H1 (cell line): ENCODE data around the gene RNF220. TPM values are rescaled to one million over a fixed set of nuclear protein-coding genes. Genes with fewer than 3 reads are reported as not detected.

Experiments
- CTCF ChIA-PET: fragments of 300-600 bp; sonication (Branson Sonifier 250); formaldehyde crosslinking; loops from one replicate; lab custom pipeline; 2021; ENCODE audit not compliant: partially characterized antibody; lab: Charles Lee
- POLR2A ChIA-PET: fragments of 300-600 bp; sonication (Branson Sonifier 250); formaldehyde crosslinking; loops from one replicate; lab custom pipeline; 2021; ENCODE audit warnings: inconsistent platforms; ENCODE audit not compliant: partially characterized antibody; lab: Charles Lee
- DNase-seq, 2 experiments: peaks; one replicate each; pipeline versions ENCODE4 v3.0.0 to v3.0.0-alpha.2; 2010 to 2022; ENCODE audit warnings: low spot score in 2 of 2, low read depth in 1 of 2, mixed read lengths in 1 of 2
- FAIRE-seq: peaks from 2 replicates; lab custom pipeline; 2011; peaks lifted over from hg19 to GRCh38; lab: Jason Lieb, UNC
- H2AFZ ChIP-seq: 2 replicates; pipeline ENCODE4 v1.8.1; 2012; ENCODE audit warnings: low read length, inconsistent platforms
- H2AK5ac ChIP-seq: 2 replicates; pipeline ENCODE4 v1.6.1; 2013; ENCODE audit warnings: low read depth, low read length
- H2BK120ac ChIP-seq: replicated peaks from 2 replicates; pipeline ENCODE3; 2013; ENCODE audit warnings: low read depth, low read length, inconsistent platforms
- H2BK12ac ChIP-seq: 2 replicates; pipeline ENCODE4 v1.6.1; 2013; ENCODE audit warnings: low read depth, low read length
- H2BK15ac ChIP-seq: 2 replicates; pipeline ENCODE4 v1.6.1; 2013; ENCODE audit warnings: low read length
- H2BK20ac ChIP-seq: 2 replicates; pipeline ENCODE4 v1.6.1; 2013; ENCODE audit warnings: low read length
- H2BK5ac ChIP-seq: 2 replicates; pipeline ENCODE4 v1.6.1; 2013; ENCODE audit warnings: low read depth, low read length
- H3K14ac ChIP-seq: 2 replicates; pipeline ENCODE4 v1.6.1; 2013; ENCODE audit warnings: inconsistent platforms; ENCODE audit not compliant: insufficient read length
- H3K18ac ChIP-seq: 2 replicates; pipeline ENCODE4 v1.6.1; 2013; ENCODE audit warnings: low read length; ENCODE audit errors: extremely low read depth
- H3K23ac ChIP-seq: 2 replicates; pipeline ENCODE4 v1.6.1; 2013; ENCODE audit warnings: inconsistent platforms; ENCODE audit not compliant: insufficient read length
- H3K23me2 ChIP-seq: 2 replicates; pipeline ENCODE4 v1.6.1; 2013; ENCODE audit warnings: low read depth, low read length
- H3K27ac ChIP-seq: 2 replicates; pipeline ENCODE4 v1.6.1; 2011; ENCODE audit warnings: low read depth, low read length, inconsistent platforms
- H3K27me3 ChIP-seq, 4 experiments: replicated peaks in 1 of 4; 1 replicate in 1 of 4; 2 replicates in 3 of 4; pipeline versions ENCODE4 v1.6.1 to v1.8.1; 2011 to 2013; ENCODE audit warnings: low read length in 3 of 4, mild to moderate bottlenecking in 3 of 4, inconsistent platforms in 2 of 4, mixed read lengths in 2 of 4, moderate library complexity in 1 of 4; ENCODE audit not compliant: control insufficient read depth in 3 of 4, insufficient read depth in 3 of 4; ENCODE audit errors: extremely low read depth in 1 of 4
- H3K36me3 ChIP-seq, 4 experiments: 2 replicates each; pipeline versions ENCODE4 v1.6.1 to v1.8.1; 2011 to 2013; ENCODE audit warnings: mild to moderate bottlenecking in 4 of 4, low read length in 3 of 4, moderate library complexity in 2 of 4, control low read depth in 1 of 4, inconsistent platforms in 1 of 4; ENCODE audit not compliant: insufficient read depth in 4 of 4, control insufficient read depth in 2 of 4
- H3K4ac ChIP-seq: replicated peaks from 2 replicates; pipeline ENCODE3; 2013; ENCODE audit warnings: low read length, low read depth, mixed read lengths, inconsistent platforms; ENCODE audit not compliant: insufficient read length
- H3K4me1 ChIP-seq, 4 experiments: replicated peaks in 1 of 4; 1 replicate in 1 of 4; 2 replicates in 3 of 4; pipeline versions ENCODE4 v1.6.1 to v1.8.1; 2011 to 2013; ENCODE audit warnings: low read length in 3 of 4, inconsistent platforms in 2 of 4, mixed read lengths in 1 of 4; ENCODE audit not compliant: insufficient read depth in 4 of 4, control insufficient read depth in 3 of 4
- H3K4me2 ChIP-seq, 2 experiments: 2 replicates each; pipeline versions ENCODE4 v1.6.1 to v1.8.1; 2011 to 2013; ENCODE audit warnings: low read depth in 2 of 2, low read length in 2 of 2, control low read depth in 1 of 2, inconsistent platforms in 1 of 2, mild to moderate bottlenecking in 1 of 2; ENCODE audit not compliant: insufficient read depth in 1 of 2
- H3K4me3 ChIP-seq, 4 experiments: fragments of 200-600, 300-600 bp in 1 of 4; sonication (generic), shearing (Covaris generic), sonication (Bioruptor Twin) in 1 of 4; 2 replicates each; pipeline versions ENCODE4 v1.5.1 to v1.8.1; 2011 to 2016; ENCODE audit warnings: low read length in 4 of 4, low read depth in 3 of 4, control low read depth in 2 of 4, inconsistent platforms in 2 of 4, mild to moderate bottlenecking in 2 of 4, mixed read lengths in 1 of 4, moderate library complexity in 1 of 4; ENCODE audit not compliant: insufficient read depth in 2 of 4; ENCODE audit errors: extremely low read depth in 1 of 4
- H3K56ac ChIP-seq: replicated peaks from 2 replicates; pipeline ENCODE3; 2013; ENCODE audit warnings: low read depth, mild to moderate bottlenecking, mixed read lengths, low read length, inconsistent platforms; ENCODE audit not compliant: insufficient read length
- H3K79me1 ChIP-seq: 2 replicates; pipeline ENCODE4 v1.6.1; 2013; ENCODE audit warnings: low read depth, low read length, control low read depth
- H3K79me2 ChIP-seq, 2 experiments: 2 replicates each; pipeline versions ENCODE4 v1.6.1 to v1.8.1; 2012 to 2013; ENCODE audit warnings: low read length in 2 of 2, mild to moderate bottlenecking in 2 of 2, inconsistent platforms in 1 of 2; ENCODE audit not compliant: insufficient read depth in 2 of 2, control insufficient read depth in 1 of 2
- H3K9ac ChIP-seq, 4 experiments: replicated peaks in 1 of 4; 1 replicate in 1 of 4; 2 replicates in 3 of 4; pipeline versions ENCODE4 v1.6.1 to v1.8.1; 2011 to 2013; ENCODE audit warnings: low read depth in 3 of 4, low read length in 3 of 4, control low read depth in 2 of 4, mild to moderate bottlenecking in 2 of 4, moderate library complexity in 2 of 4, inconsistent platforms in 1 of 4; ENCODE audit errors: extremely low read depth in 1 of 4
- H3K9me3 ChIP-seq, 2 experiments: 2 replicates each; pipeline versions ENCODE4 v1.6.1 to v1.8.1; 2012 to 2013; ENCODE audit warnings: mild to moderate bottlenecking in 2 of 2, moderate library complexity in 2 of 2, control low read depth in 1 of 2, inconsistent platforms in 1 of 2, low read depth in 1 of 2, low read length in 1 of 2, mixed read lengths in 1 of 2; ENCODE audit not compliant: insufficient read depth in 2 of 2
- H4K20me1 ChIP-seq, 2 experiments: replicated peaks in 1 of 2; 2 replicates each; pipeline versions ENCODE3 to v1.8.1; 2011 to 2013; ENCODE audit warnings: inconsistent platforms in 2 of 2, low read length in 2 of 2, mild to moderate bottlenecking in 1 of 2; ENCODE audit not compliant: insufficient read depth in 2 of 2, control insufficient read depth in 1 of 2
- H4K5ac ChIP-seq: 2 replicates; pipeline ENCODE4 v1.6.1; 2013; ENCODE audit warnings: low read length, low read depth, mixed read lengths, inconsistent platforms; ENCODE audit not compliant: insufficient read length
- H4K8ac ChIP-seq: 2 replicates; pipeline ENCODE4 v1.8.0; 2013; ENCODE audit warnings: mild to moderate bottlenecking, moderate library complexity, low read length, inconsistent platforms; ENCODE audit not compliant: insufficient read depth; ENCODE audit errors: extremely low read depth
- H4K91ac ChIP-seq: replicated peaks from 2 replicates; pipeline ENCODE3; 2013; ENCODE audit warnings: low read length, mixed read lengths, inconsistent platforms; ENCODE audit not compliant: insufficient read length
- BACH1 ChIP-seq: IDR thresholded peaks from 2 replicates; pipeline ENCODE4 v1.6.1; 2012; ENCODE audit warnings: low read length, improper control_type of control experiment
- CHD2 ChIP-seq: IDR thresholded peaks from 2 replicates; pipeline ENCODE4 v1.6.1; 2012; ENCODE audit warnings: low read length, improper control_type of control experiment
- GABPA ChIP-seq: IDR thresholded peaks from 2 replicates; pipeline ENCODE4 v1.6.1; 2011; ENCODE audit warnings: mild to moderate bottlenecking, low read length, moderate library complexity, borderline replicate concordance; ENCODE audit not compliant: insufficient read depth
- HDAC2 ChIP-seq, 2 experiments: fragments of 300-600 bp in 1 of 2; sonication (generic) in 1 of 2; IDR thresholded peaks; 2 replicates each; pipeline ENCODE4 v1.6.1; 2011 to 2012; ENCODE audit warnings: low read depth in 2 of 2, low read length in 2 of 2, mild to moderate bottlenecking in 2 of 2, moderate library complexity in 2 of 2, borderline replicate concordance in 1 of 2, inconsistent platforms in 1 of 2
- KDM1A ChIP-seq: fragments of 200-600, 300-600 bp; sonication (generic); IDR thresholded peaks from 2 replicates; pipeline ENCODE4 v1.7.1; 2016; ENCODE audit warnings: mild to moderate bottlenecking, low read length, borderline replicate concordance
- RFX5 ChIP-seq: IDR thresholded peaks from 2 replicates; pipeline ENCODE4 v1.6.1; 2011; ENCODE audit warnings: low read depth, low read length, improper control_type of control experiment, borderline replicate concordance
- SIRT6 ChIP-seq: IDR thresholded peaks from one replicate; pipeline ENCODE4 v1.7.1; 2012; ENCODE audit warnings: low read length, inconsistent platforms
- YY1 ChIP-seq: IDR thresholded peaks from 2 replicates; pipeline ENCODE4 v1.6.1; 2011; ENCODE audit warnings: low read depth, mild to moderate bottlenecking, low read length
- polyA plus RNA-seq, 7 experiments: library from polyadenylated mRNA; depleted of rRNA in 3 of 7; stranded (reverse) in 5 of 7; unstranded in 2 of 7; fragments of >200 nt in 5 of 7; fragments of 200-250 nt in 2 of 7; gene quantifications; 1 replicate in 5 of 7; 2 replicates in 1 of 7; 4 replicates in 1 of 7; pipeline versions ENCODE4 v1.2.1 to v1.2.3, GENCODE V29; 2011 to 2013; ENCODE audit warnings: missing spikeins in 2 of 7, mixed read lengths in 2 of 7
- total RNA-seq: library from RNA; stranded (reverse); fragmentation: NEBNext Ultra II Directional; extraction: Animal tissue kit (Norgen Biotek cat#: 25700); gene quantifications from 2 replicates; pipeline ENCODE4 v1.2.1, GENCODE V29; 2021
- TF ChIP-seq, protein P1 (sequence below): IDR thresholded peaks from 2 replicates; pipeline ENCODE4 v1.6.1; 2011; ENCODE audit warnings: low read depth, mild to moderate bottlenecking, low read length; ENCODE audit not compliant: insufficient read depth

Gene RNF220
- total and polyA plus RNA-seq, 2 of the 8 experiments (the other 6 are each of a cell fraction or from before 2014, with no cell fraction given): 123 to 160 TPM

DNA sequence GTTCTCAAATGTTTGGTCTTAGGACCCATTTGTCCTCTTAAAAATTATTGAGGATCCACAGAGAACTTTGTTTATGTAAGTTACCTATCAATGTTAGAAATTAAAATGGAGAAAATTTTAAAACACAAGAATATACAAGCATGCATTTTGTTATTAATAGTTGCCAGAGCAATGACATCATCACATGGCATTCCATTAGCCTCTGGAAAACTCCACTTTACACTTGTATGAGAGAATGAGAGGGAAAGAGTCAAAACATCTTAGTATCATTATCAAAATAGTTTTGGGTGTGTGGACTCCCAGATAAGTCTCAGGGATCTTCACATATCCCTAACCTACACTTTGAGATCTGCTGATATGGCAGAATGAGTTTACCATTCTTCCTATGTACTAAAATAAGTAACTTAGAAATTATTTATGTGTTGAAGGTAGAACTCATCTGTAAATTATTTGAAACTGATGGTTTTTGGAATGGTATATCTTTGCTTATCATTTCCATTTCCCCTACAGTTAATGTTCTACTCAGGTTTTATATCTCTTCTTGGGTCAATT, 48.8 kb downstream of the RNF220 start:
- Histone ChIP-seq H3K79me2 (no peaks in the 10 kb centered on the region), H4K20me1 (no peaks in the 10 kb centered on the region), H3K18ac (no peak overlapping the region), H3K23me2 (no peaks in the 10 kb centered on the region; the same call in 1 of the 2 replicates), H3K4me2 (no peak overlapping the region), H4K8ac (no peak overlapping the region), H3K4me1 (no peaks in the 10 kb centered on the region), H2BK15ac (no peak overlapping the region), H3K4me3 (no peak overlapping the region), H3K79me1 (no peaks in the 10 kb centered on the region), H3K4ac (no peak overlapping the region), H2AK5ac (no peak overlapping the region), H2BK5ac (no peak overlapping the region), H3K14ac (no peak overlapping the region), H4K91ac (no peak overlapping the region), H3K27ac (no peak overlapping the region), H3K9ac (no peak overlapping the region), H2BK120ac (no peak overlapping the region), H3K56ac (no peak overlapping the region), H3K9me3 (no peaks in the 10 kb centered on the region; a peak in 2 of 4 replicates), H3K36me3 (no peaks in the 10 kb centered on the region), H4K5ac (no peak overlapping the region), H3K27me3 (no peaks in the 10 kb centered on the region), H2AFZ (no peak overlapping the region), H2BK20ac (no peak overlapping the region), H2BK12ac (no peak overlapping the region), H3K23ac (no peak overlapping the region)
- ChIA-PET CTCF (no interaction called here), POLR2A (no interaction called here)
- TF ChIP-seq YY1: no peak
- TF ChIP-seq BACH1: no peak
- no peak for TF ChIP-seq SIRT6
- TF ChIP-seq, protein P1, sequence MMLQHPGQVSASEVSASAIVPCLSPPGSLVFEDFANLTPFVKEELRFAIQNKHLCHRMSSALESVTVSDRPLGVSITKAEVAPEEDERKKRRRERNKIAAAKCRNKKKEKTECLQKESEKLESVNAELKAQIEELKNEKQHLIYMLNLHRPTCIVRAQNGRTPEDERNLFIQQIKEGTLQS: no peak
- no peak for TF ChIP-seq KDM1A
- no peak for TF ChIP-seq RFX5
- no peak for TF ChIP-seq GABPA
- TF ChIP-seq CHD2: no peak
- no peak for TF ChIP-seq HDAC2 (IDR thresholded peaks at IDR 0.05; ENCODE audit: borderline replicate concordance in 1 of 2, low read depth in 2 of 2, low read length in 2 of 2)
- DNase-seq (no peak), FAIRE-seq (no peak)
